GM12864 (cell line): Measurements from ENCODE around the gene PLEKHB2.

Experiments used
- DNase-seq: peaks from one replicate; pipeline ENCODE4 v3.0.0-alpha.2; 2011; ENCODE audit warnings: low read depth
- H3K4me3 ChIP-seq: 2 replicates; pipeline ENCODE4 v1.5.1; 2011; ENCODE audit warnings: mild to moderate bottlenecking, low read depth, low read length, control low read depth
- TF ChIP-seq, protein P1 (sequence below): IDR thresholded peaks from 2 replicates; pipeline ENCODE4 v1.5.1; 2011; ENCODE audit warnings: low read depth, mild to moderate bottlenecking, moderate library complexity, low read length, control low read depth, inconsistent platforms; ENCODE audit errors: missing control alignments

The PLEKHB2 gene

GRCh38 chr2:131120815-131121317 lies 15.7 kb downstream of the PLEKHB2 start:
- TF ChIP-seq, protein P1, sequence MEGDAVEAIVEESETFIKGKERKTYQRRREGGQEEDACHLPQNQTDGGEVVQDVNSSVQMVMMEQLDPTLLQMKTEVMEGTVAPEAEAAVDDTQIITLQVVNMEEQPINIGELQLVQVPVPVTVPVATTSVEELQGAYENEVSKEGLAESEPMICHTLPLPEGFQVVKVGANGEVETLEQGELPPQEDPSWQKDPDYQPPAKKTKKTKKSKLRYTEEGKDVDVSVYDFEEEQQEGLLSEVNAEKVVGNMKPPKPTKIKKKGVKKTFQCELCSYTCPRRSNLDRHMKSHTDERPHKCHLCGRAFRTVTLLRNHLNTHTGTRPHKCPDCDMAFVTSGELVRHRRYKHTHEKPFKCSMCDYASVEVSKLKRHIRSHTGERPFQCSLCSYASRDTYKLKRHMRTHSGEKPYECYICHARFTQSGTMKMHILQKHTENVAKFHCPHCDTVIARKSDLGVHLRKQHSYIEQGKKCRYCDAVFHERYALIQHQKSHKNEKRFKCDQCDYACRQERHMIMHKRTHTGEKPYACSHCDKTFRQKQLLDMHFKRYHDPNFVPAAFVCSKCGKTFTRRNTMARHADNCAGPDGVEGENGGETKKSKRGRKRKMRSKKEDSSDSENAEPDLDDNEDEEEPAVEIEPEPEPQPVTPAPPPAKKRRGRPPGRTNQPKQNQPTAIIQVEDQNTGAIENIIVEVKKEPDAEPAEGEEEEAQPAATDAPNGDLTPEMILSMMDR, result no peak
- no peak for DNase-seq
- H3K4me3 ChIP-seq, result no peak overlapping the region

- TF ChIP-seq, protein P1, result no peak
- no peak for DNase-seq
- no peak overlapping the region for H3K4me3 ChIP-seq
Measured at GRCh38 chr2:131121464-131121863, 16.3 kb downstream of the PLEKHB2 start.

- DNase-seq, result no peak
- TF ChIP-seq, protein P1, result no peak
- H3K4me3 ChIP-seq, result no peak overlapping the region
Measured at GRCh38 chr2:131122496-131122895, 17.4 kb downstream of the PLEKHB2 start.

- DNase-seq, result no peak
Measured at GRCh38 chr2:131123192-131123591, 18.1 kb downstream of the PLEKHB2 start.

DNA sequence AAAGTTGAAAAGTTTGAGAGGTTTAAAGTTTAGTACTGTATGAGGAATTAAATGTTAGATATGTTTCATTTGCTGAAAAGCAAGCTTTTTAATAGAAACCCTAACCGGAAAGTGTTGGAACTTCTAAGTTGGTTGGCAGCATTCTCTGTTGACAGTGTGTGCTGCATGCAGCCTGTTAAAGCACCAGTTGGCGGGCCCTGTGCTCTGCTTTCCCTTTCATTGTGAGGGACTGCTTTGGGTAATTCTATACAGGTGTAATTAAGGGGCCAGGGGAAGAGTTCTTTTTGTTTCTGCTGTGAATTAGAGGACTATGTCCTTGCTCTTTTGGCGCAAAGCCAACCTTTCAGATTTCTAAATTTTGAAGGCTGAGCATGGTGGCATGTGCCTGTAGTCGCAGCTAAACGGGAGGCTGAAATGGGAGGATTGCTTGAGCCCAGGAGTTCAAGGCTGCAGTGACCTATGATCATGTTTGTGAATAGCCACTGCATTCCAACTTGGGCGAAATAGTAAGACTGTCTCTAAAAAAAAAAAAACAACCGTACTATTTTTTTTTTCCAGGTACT lies 20.1 kb downstream of the PLEKHB2 start:
- no peak overlapping the region for H3K4me3 ChIP-seq
- DNase-seq, result no peak
- TF ChIP-seq, protein P1, result no peak

More at GRCh38 chr2:131123192-131123591, 18.1 kb downstream of the PLEKHB2 start:
- H3K4me3 ChIP-seq, result no peak overlapping the region
- TF ChIP-seq, protein P1, result no peak

DNA sequence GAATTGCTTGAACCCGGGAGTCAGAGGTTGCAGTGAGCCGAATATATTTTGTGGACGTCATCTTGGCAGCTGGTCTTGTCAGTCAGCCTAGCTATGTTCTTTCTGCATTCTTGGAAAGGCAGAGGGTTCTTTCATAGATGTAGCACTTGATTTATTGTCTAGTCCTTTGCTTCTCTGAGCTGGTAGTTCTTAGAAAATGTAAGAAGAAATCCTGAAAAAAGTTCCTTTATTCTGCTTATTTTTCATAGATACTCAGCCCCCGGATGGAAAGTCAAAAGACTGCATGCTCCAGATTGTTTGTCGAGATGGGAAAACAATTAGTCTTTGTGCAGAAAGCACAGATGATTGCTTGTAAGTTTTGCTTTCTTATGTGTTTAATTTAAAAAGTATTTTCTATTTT lies 21.3 kb downstream of the PLEKHB2 start:
- DNase-seq, result no peak
- TF ChIP-seq, protein P1, result no peak
- no peak overlapping the region for H3K4me3 ChIP-seq

DNA sequence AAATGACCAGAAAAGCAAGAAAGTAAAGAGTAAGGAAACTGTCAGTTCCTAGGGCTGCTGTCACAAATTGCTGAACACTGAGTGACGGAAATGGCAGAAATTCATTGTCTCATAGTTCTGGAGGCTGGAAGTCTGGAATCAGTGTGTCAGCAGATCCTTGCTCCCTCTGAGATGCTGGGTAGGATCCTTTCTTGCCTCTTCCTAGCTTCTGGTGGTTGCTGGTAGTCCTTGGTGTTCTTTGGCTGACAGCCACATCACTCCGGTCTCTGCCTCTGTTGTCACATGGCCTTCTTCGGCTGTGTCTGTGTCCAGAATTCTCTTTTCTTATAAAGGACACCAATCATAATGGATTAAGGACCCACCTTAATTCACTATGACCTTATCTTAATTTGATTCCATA lies 21.9 kb downstream of the PLEKHB2 start:
- TF ChIP-seq, protein P1, result no peak
- DNase-seq, result no peak
- H3K4me3 ChIP-seq, result no peak overlapping the region
